ENCODE data around the gene SBNO2. TPM values are rescaled to one million over a fixed set of nuclear protein-coding genes. Genes with fewer than 3 reads are reported as not detected.

SBNO2 gene
- total and polyA plus RNA-seq, 2 experiments from 2014 or later, result 6.9 to 35.4 TPM

GRCh38 chr19:1151917-1152587 lies 22.0 kb downstream of the SBNO2 start (continued):
- no peak for TF ChIP-seq ETS1 (IDR thresholded peaks at IDR 0.05)
- TF ChIP-seq REST (IDR thresholded peaks at IDR 0.05; ENCODE audit: unreplicated experiment), result no peak
- no peak for TF ChIP-seq ZNF331 (CRISPR knock-in tag; IDR thresholded peaks at IDR 0.05; ENCODE audit: low read depth)
- TF ChIP-seq POLR2AphosphoS5 (IDR thresholded peaks at IDR 0.05; ENCODE audit: low read depth), result no peak
- TF ChIP-seq STAT1 (IDR thresholded peaks at IDR 0.05; ENCODE audit: unreplicated experiment), result no peak
- TF ChIP-seq NANOG (IDR thresholded peaks at IDR 0.05; ENCODE audit: borderline replicate concordance), result no peak
- TF ChIP-seq EZH2phosphoT487 (IDR thresholded peaks at IDR 0.05; ENCODE audit: unreplicated experiment), result no peak
- TF ChIP-seq CTCF (conservative IDR thresholded peaks at IDR 0.05; ENCODE audit: low read depth in 2 of 2), result no peak
- no peak for TF ChIP-seq EZH2 (IDR thresholded peaks at IDR 0.05; ENCODE audit: low read depth, unreplicated experiment)

- H3K4me3 Mint-ChIP-seq, result no peak overlapping the region
- TF ChIP-seq POLR2AphosphoS5 (IDR thresholded peaks at IDR 0.05; ENCODE audit: low read depth), result no peak
- no peak for TF ChIP-seq ZNF331 (CRISPR knock-in tag; IDR thresholded peaks at IDR 0.05; ENCODE audit: low read depth)
- TF ChIP-seq EZH2 (IDR thresholded peaks at IDR 0.05; ENCODE audit: low read depth, unreplicated experiment), result no peak
- no peak for TF ChIP-seq JUNB (IDR thresholded peaks at IDR 0.05; ENCODE audit: unreplicated experiment)
- TF ChIP-seq ZNF462 (CRISPR knock-in tag; IDR thresholded peaks at IDR 0.05), result no peak
Measured at GRCh38 chr19:1151037-1151724, 22.9 kb downstream of the SBNO2 start.

More at GRCh38 chr19:1151037-1151724, 22.9 kb downstream of the SBNO2 start:
- ATAC-seq (no peak), DNase-seq (ENCODE audit: low spot score) (no peak)
- Histone ChIP-seq H3K27ac (ENCODE audit: low read depth) (no peak overlapping the region), H3K4me3 (no peak overlapping the region), H3F3A (replicated peaks; ENCODE audit: low read depth) (no peaks in the 10 kb centered on the region), H3K4me1 (ENCODE audit: insufficient read depth) (peaks cover 15% of the 10 kb centered on the region), H3K79me2 (replicated peaks; ENCODE audit: insufficient read depth) (0 out of 2 replicates have a peak, but pooled peaks cover 6% of the 10 kb centered on the region), H2AFZ (no peak overlapping the region), H3K9me2 (ENCODE audit: insufficient read depth) (no peaks in the 10 kb centered on the region), H3K27me3 (ENCODE audit: insufficient read depth) (no peaks in the 10 kb centered on the region), H3K4me2 (no peak overlapping the region), H4K20me1 (replicated peaks; ENCODE audit: insufficient read depth) (no peaks in the 10 kb centered on the region; the same call in 1 of the 2 replicates), H3K36me3 (ENCODE audit: insufficient read depth) (no peaks in the 10 kb centered on the region)
- no peak overlapping the region for H3K27ac Mint-ChIP-seq
- peaks cover 15% of the 10 kb centered on the region for H3K36me3 Mint-ChIP-seq (ENCODE audit: low read depth)
- H3K4me1 Mint-ChIP-seq, result peaks cover 13% of the 10 kb centered on the region
- H3K27me3 Mint-ChIP-seq (ENCODE audit: insufficient read depth, low read depth, poor library complexity), result peaks cover 4% of the 10 kb centered on the region
- no peaks in the 10 kb centered on the region for H3K9me3 Mint-ChIP-seq

Measured in GM23338 (cell line).